K562 (cell line): Measurements from ENCODE around the gene CD14.

Experiments used
- EP400 ChIP-seq: fragments of 450-650 bp; IDR thresholded peaks from 2 replicates; pipeline ENCODE4 v1.6.1; 2017; ENCODE audit warnings: antibody characterized with exemption, mild to moderate bottlenecking, moderate library complexity
- EZH2 ChIP-seq: IDR thresholded peaks from 2 replicates; pipeline ENCODE4 v1.6.1; 2012; ENCODE audit warnings: low read depth, mild to moderate bottlenecking, inconsistent platforms, low read length, borderline replicate concordance
- POLR2A ChIP-seq: fragments of 450-650 bp; conservative IDR thresholded peaks from 2 replicates; pipeline ENCODE4 v1.6.1; 2016
- TF ChIP-seq, protein P1 (sequence below): fragments of 250-450 bp; sonication (Bioruptor Pico); IDR thresholded peaks from 2 replicates; pipeline ENCODE4 v1.6.1; 2021; ENCODE audit warnings: mild to moderate bottlenecking
- TF ChIP-seq, protein P2 (sequence below), 3 experiments: IDR thresholded peaks in 2 of 3; conservative IDR thresholded peaks in 1 of 3; 2 replicates each; pipeline ENCODE4 v1.5.1; 2011 to 2012; ENCODE audit warnings: low read length in 3 of 3, mild to moderate bottlenecking in 3 of 3, control low read depth in 2 of 3, improper control_type of control experiment in 1 of 3, inconsistent platforms in 1 of 3, low read depth in 1 of 3, mixed read lengths in 1 of 3, moderate library complexity in 1 of 3; ENCODE audit not compliant: insufficient read depth in 2 of 3
- TF ChIP-seq, protein P3 (sequence below): fragments of 450-650 bp; formaldehyde crosslinking; IDR thresholded peaks from 2 replicates; pipeline ENCODE4 v1.4.0; 2022; ENCODE audit warnings: missing genetic modification characterization
- TF ChIP-seq, protein P4 (sequence below), 2 experiments: fragments of 450-650 bp in 1 of 2; sonication (generic) in 1 of 2; formaldehyde crosslinking in 1 of 2; IDR thresholded peaks in 1 of 2; conservative IDR thresholded peaks in 1 of 2; 2 replicates each; pipeline versions ENCODE4 v1.6.1 to v1.8.1; 2016 to 2023; ENCODE audit warnings: mild to moderate bottlenecking in 2 of 2, moderate library complexity in 2 of 2, inconsistent platforms in 1 of 2, missing genetic modification reagents in 1 of 2
- TF ChIP-seq, protein P5 (sequence below): sonication (generic); formaldehyde crosslinking; IDR thresholded peaks from 2 replicates; pipeline ENCODE4 v1.8.0; 2022; ENCODE audit warnings: mild to moderate bottlenecking, missing genetic modification reagents

DNA sequence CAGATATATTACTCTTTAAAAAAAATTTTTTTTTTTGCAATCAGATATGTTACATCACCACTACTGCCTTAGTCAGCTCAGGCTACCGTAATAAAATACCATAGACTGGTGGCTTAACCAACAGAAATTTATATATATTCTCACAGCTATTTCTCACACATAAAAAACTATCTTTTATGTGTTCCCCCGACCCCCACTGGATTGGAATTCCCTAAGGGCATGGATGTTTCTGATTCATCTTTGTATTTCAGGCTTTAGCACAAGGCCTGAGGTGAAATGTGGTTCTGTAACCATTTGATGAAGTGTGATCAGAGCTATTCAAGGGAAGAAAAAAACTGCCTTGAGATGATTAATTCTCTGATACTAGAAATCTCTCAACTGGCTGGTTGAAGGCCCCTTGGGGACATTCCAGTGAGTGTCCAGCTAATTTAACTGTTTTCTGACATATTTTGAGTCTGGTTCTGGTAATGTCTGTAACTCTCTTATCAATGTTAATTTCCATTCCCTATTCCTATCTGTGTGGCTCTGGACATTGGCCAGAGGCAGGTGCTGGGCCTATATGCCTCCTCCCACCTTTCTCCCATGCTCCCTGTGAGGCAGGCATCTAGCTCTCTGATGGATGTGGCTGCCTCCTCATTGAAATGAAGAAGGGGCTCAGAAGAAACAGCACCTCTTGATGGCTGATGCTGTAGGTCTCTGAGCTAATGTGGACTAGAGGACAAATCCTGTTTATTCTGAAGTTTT lies 2.5 kb downstream of the CD14 start:
- TF ChIP-seq, protein P1, sequence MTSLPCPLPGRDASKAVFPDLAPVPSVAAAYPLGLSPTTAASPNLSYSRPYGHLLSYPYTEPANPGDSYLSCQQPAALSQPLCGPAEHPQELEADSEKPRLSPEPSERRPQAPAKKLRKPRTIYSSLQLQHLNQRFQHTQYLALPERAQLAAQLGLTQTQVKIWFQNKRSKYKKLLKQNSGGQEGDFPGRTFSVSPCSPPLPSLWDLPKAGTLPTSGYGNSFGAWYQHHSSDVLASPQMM (CRISPR knock-in tag): no peak
- TF ChIP-seq, protein P2, sequence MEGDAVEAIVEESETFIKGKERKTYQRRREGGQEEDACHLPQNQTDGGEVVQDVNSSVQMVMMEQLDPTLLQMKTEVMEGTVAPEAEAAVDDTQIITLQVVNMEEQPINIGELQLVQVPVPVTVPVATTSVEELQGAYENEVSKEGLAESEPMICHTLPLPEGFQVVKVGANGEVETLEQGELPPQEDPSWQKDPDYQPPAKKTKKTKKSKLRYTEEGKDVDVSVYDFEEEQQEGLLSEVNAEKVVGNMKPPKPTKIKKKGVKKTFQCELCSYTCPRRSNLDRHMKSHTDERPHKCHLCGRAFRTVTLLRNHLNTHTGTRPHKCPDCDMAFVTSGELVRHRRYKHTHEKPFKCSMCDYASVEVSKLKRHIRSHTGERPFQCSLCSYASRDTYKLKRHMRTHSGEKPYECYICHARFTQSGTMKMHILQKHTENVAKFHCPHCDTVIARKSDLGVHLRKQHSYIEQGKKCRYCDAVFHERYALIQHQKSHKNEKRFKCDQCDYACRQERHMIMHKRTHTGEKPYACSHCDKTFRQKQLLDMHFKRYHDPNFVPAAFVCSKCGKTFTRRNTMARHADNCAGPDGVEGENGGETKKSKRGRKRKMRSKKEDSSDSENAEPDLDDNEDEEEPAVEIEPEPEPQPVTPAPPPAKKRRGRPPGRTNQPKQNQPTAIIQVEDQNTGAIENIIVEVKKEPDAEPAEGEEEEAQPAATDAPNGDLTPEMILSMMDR (IDR thresholded peaks at IDR 0.05 in 2 of 3, conservative IDR thresholded peaks at IDR 0.05 in 1 of 3; ENCODE audit: insufficient read depth in 2 of 3, low read depth in 1 of 3, low read length in 3 of 3): no peak
- TF ChIP-seq POLR2A: no peak
- TF ChIP-seq, protein P3, sequence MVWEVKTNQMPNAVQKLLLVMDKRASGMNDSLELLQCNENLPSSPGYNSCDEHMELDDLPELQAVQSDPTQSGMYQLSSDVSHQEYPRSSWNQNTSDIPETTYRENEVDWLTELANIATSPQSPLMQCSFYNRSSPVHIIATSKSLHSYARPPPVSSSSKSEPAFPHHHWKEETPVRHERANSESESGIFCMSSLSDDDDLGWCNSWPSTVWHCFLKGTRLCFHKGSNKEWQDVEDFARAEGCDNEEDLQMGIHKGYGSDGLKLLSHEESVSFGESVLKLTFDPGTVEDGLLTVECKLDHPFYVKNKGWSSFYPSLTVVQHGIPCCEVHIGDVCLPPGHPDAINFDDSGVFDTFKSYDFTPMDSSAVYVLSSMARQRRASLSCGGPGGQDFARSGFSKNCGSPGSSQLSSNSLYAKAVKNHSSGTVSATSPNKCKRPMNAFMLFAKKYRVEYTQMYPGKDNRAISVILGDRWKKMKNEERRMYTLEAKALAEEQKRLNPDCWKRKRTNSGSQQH (CRISPR knock-in tag): no peak
- no peak for TF ChIP-seq EZH2
- TF ChIP-seq, protein P4, sequence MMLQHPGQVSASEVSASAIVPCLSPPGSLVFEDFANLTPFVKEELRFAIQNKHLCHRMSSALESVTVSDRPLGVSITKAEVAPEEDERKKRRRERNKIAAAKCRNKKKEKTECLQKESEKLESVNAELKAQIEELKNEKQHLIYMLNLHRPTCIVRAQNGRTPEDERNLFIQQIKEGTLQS (IDR thresholded peaks at IDR 0.05): peak; percentile 34; the same call in 1 of the 2 replicates
- TF ChIP-seq, protein P4 (CRISPR knock-in tag; conservative IDR thresholded peaks at IDR 0.05): no peak
- TF ChIP-seq EP400: no peak
- TF ChIP-seq, protein P5, sequence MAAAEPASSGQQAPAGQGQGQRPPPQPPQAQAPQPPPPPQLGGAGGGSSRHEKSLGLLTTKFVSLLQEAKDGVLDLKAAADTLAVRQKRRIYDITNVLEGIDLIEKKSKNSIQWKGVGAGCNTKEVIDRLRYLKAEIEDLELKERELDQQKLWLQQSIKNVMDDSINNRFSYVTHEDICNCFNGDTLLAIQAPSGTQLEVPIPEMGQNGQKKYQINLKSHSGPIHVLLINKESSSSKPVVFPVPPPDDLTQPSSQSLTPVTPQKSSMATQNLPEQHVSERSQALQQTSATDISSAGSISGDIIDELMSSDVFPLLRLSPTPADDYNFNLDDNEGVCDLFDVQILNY (CRISPR knock-in tag): no peak
